Measurements from ENCODE around the gene KIAA0232.
"Not testable (repeated sequence)": the region's sequence is repeated elsewhere in the genome, so short reads cannot be mapped to it uniquely, and the experiment has no call there.

The KIAA0232 gene

DNA sequence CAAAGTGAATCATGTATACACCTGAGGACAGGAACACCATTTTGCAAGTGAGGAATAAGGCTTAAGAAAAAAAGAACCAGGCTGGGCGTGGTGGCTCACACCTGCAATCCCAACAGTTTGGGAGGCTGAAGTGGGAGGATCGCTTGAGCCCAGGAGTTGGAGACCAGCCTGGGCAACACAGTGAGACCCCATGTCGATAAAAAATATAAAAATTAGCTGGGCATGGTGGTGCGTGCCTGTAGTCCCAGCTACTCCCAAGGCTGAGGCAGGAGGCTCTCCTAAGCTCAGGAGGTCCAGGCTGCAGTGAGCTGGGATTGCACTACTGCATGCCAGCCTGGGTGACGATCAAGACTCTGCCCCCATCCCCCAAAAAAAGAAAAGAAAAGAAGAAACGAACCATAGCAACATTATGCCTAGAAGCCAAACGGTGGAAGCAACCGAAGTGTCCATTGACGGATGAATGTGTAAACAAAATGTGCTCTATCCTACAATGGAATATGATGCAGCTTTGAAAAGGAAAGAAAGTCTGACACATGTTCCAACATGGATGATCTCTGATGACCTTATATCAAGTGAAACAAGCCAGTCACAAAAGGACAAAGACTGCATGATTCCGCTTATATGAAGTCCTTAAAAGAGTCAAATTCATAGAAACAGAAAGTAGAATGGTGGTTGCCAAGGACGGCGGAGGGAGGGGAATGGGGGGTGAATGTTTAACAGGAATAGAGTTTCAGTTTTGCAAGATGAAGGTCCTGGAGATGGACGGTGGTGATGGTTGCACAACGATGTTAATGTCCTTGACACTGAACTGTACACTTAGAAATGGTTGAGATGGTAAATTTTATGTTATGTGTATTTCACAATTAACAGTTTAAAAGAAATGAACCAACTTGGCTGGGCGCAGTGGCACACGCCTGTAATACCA, 8.6 kb upstream of the KIAA0232 start:
- in situ Hi-C loops (cut with MboI; ENCODE audit: low sequenced_read_pairs) = no loop called here

DNA sequence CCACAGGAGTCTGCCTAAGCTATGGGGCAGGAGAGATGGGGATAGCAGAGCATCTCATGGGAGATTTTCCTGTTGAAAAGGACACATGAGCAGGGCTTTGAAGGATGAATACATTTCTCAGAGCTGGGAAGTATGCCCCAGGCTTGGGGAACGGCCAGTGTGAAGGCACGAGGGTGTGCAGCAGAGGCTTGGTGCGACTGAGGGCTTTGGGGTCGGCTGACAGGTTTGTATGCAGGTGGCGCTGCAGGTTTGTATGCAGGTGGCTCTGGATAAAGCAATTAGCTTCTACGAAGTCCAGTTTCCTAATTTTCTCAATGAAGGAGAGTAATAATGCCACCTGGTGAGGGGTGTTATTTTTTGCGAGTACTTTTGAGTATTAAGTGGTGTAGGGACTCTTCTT, 6.8 kb upstream of the KIAA0232 start:
- in situ Hi-C loops (cut with MboI; ENCODE audit: low sequenced_read_pairs) = no loop called here

DNA sequence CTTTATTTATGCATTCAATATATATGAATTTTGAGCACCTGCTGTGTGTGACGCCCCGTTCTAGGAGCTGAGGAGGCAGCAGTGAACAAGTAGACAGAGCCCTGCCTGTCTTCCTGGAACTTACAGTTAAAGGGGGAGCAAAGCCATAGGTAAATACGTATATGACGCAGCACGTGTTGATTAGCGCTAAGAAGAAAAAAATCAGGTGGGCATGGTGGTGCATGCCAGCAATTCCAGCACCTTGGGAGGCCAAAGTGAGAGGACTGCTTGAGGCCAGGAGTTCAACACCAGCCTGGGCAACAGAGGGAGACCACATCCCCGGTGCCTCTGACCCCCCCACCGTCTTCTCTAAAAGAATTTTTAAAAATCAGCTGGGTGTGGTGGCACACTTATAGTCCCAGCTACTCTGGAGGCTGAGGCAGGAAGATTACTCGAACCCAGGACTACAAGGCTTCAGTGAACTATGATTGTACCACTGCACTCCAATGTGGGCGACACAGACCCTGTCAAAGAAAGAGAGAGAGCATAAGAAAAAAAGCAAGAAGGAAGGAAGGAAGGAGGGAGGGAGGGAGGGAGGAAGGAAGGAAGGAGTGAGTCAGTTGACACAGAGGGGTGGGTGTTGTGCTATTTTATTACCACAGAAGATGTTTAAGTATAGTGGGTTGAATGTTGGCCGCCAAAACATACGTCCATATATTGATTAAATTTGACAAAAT, 5.4 kb upstream of the KIAA0232 start:
- in situ Hi-C loops (cut with MboI; ENCODE audit: low sequenced_read_pairs) = no loop called here

DNA sequence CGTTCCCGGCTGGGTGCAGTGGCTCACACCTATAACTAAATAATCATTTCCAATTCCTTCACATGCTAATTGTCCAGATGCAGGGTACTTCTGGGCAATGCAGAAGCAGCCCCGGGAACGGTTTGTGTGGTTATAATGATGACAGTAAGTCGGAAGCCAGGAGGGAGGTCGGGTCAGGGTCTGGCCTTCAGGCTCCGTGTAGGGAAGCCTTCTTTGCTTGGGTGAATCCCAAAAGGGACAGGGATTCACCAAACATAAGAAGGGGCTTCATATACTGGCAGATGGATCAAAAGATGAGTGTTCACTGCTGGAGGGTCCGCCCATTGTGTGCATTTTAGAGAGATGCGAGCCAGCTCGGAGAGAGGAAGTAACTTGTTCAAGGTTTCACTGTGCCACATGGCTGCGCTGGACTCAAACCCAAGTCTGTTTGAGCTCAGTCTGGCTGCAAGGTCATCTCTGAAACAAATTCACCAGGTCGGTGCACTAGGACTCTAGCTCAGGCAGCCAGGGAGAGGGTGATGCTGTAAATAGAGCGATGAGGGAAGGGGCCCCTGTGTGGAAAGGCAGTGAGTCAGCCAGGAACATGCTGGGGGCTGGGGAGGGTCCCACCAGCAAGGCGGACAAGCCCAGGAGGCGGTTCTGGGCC, 4.8 kb upstream of the KIAA0232 start:
- in situ Hi-C loops (cut with MboI; ENCODE audit: low sequenced_read_pairs) = no loop called here

DNA sequence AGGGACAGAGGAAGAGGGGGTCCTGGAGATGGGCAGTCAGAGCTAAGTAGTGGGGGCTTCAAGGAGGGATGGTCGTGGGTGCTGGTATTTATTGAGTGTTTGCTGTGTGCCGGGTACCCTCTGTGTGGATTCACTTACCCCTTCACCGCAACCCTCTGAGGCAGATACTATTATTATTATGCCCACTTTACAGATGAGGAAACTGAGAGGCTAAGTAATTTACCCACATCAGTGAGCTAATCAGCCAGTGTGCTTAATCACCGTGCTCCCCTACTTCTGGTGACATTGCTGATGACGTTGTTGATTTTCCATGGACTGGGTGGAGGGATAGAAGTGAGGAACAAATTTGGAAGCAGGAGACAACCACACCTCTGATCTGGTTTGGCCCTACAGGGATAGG, 4.1 kb upstream of the KIAA0232 start:
- in situ Hi-C loops (cut with MboI; ENCODE audit: low sequenced_read_pairs) = no loop called here

DNA sequence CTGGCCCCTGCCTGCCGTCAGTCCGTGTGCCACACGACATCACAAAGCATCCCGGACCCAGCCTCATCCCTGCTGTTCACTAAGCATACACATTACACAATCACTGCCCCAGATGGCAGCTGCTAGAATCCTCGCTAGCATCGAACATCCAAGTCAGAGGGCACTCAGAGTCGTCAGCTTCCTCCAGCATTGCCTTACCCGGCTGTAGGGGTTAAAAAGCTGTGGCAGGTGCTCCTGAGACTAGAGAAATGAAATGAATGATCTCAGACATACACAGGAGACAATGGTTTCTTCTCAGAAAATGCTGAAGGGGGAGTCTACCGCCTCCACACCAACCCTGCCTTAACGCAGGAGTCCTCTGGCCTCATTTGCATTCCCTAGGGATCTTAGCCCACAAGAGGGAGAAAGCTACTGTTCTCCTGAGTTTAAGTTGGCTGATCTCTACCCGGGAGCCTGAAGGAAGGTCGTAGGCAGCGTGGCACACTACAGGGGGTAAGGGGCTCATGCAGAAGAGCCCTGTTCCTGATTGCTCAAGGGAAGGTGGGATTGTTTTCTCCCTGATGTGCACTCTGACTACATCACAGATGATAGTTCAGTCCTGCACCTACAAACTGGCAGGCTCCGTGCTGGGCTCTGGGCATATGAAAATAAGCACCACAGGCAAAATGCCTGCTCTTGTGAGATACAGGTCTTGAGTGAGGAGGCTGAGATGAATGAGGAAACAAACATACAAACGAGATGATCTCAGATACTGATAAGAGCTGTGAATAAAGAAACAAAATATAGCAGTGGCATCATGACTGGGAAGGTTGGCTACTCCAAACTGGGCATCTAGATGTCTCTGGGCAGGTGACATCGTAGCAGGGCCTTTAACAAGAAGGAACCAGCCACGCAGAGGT, 2.6 kb upstream of the KIAA0232 start:
- in situ Hi-C loops (cut with MboI; ENCODE audit: low sequenced_read_pairs) = no loop called here

DNA sequence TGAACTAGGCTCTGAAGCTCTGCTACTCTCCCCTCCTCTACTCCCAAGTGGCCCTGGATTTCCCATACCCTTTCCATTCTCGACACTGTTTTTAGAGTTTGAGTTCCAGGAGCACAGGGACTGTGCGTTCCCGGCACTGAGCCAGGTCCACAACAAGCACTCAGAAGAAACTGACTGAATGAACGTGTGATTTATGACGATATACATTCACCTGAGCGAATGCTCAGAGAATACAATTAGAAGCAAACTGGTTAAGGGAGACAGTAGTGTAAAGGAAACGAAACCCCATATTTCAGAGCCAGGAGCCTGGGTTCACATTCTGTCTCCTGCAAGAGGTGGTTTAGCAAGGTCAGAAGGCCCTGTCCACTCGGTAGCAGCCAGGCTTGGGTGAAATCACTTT, 1.4 kb upstream of the KIAA0232 start:
- in situ Hi-C loops (cut with MboI; ENCODE audit: low sequenced_read_pairs) = no loop called here

DNA sequence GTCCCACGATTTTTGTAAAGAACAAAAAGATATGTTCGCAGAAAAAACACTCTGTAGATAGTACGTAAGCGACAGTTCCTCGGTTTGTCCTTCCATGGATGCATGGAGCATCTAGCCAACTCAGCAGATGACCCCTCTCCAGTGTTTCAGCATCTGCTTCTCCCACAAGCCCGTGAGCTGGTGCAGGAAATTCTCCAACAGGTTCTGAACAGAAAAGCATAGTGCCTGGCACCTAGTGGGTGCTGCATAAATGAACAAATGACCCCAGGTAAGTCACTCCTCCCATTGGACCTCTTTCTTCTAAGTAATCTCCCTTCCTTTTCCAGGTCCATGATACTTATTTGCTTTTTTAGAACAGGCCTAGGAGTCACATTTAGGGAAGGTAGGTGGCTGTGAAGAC, 966 bp upstream of the KIAA0232 start:
- in situ Hi-C loops (cut with MboI; ENCODE audit: low sequenced_read_pairs) = no loop called here

DNA sequence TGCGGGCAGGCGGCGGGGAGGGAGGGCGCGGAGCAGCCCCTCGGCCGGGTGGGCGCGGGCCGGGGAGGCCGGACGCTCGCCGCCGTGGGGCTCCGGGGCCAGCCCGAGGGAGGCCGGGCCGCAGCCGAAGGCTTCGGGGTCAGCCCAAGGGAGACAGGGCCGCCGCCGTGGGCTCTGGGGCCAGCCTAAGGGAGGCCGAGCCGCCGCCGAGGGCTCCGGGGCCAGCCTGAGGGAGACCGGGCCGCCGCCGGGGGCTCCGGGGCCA, 251 bp downstream of the KIAA0232 start:
- in situ Hi-C loops (cut with MboI; ENCODE audit: low sequenced_read_pairs) = no loop called here

DNA sequence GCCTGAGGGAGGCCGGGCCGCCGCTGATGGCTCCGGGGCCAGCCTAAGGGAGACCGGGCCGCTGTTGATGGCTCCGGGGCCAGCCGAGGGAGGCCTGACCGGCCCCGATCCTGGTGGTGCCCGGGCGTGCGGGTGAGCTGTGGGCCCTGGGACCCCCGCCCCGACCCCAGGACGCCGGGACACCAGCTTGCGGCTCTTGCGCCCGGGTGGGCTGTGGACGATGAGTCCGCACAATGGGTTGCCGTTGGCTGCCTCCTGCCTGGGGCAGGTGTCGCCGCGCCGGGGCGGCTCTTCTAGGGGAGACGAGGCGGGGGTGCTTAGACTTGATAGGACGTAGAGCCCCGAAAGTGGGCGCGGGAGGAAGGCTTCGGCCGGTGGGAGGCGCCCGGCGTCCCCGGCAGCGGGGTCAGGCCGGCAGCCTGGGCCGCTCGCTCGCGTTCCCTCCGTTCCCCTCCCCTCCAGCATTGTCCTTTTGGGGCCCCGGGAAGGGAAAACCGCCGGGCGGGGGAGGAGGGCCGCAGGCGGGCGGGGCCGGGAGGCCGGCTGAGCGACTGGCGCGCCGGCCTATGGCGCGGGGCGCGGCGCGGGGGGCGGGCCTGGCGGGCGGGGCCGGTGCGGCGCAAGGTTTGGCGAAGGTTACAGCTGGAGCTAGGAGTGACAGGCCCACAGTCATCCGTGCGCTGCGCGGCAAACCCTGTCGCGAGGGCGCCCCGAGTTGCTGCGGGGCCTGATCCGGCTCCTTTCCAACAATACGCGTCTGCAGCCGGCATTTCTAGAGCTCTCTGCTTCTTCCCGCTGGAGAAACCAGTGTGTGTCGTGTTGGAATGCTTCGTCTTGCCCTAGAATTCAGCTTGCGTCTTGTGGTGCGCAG, 819 bp downstream of the KIAA0232 start:
- in situ Hi-C loops (cut with MboI; ENCODE audit: low sequenced_read_pairs) = no loop called here

DNA sequence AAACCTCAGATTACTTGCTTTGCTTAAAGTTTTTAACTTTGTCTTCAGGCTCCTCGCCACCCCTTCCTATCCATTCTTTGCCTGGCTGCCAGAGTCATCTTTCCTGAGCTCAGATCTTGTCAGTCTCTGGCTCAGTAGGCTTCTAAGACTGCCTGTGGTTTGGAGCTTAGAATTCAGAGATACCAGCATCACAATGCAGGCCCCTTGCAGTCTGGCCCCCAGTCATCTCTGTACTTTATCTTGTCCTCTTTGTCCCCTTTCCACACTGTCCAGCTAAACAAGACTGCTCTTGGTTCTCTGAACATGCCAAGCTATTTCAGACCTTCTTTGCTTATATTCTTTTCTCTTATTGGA, 3.0 kb downstream of the KIAA0232 start:
- in situ Hi-C loops (cut with MboI; ENCODE audit: low sequenced_read_pairs) = no loop called here

DNA sequence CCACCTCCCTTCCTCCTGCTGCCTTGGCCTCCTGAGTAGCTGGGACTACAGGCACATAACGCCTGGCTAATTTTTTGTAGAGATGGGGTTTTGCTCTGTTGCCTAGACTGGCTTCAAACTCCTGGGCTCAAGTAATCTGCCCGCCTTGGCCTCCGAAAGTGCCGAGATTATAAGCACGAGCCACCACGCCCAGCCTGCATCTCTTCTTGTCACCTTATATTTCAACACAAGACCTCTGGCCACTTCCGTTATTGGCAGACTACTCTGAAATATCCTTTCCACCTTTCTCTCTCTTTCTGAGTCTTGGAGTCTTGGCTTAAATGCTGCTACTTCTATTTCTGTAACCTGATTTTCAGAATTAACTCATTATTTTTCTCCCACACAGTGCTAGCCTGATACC, 5.6 kb downstream of the KIAA0232 start:
- in situ Hi-C loops (cut with MboI; ENCODE audit: low sequenced_read_pairs) = no loop called here

DNA sequence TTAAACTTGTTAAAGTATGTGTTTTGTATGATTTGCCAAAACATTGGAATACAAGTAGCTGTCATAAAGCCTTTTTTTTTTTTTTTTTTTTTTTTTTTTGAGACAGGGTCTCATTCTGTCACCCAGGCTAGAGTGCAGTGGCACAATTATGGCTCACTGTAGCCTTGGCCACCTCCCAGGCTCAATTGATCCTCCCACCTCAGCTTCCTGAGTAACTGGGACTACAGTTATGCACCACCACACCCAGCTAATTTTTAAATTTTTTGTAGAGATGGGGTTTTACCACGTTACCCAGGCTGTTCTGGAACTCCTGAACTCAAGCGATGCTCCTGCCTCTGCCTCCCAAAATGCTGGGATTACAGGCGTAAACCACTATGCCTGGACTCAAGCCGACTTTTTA, 8.7 kb downstream of the KIAA0232 start:
- in situ Hi-C loops (cut with MboI; ENCODE audit: low sequenced_read_pairs) = not testable (repeated sequence)

DNA sequence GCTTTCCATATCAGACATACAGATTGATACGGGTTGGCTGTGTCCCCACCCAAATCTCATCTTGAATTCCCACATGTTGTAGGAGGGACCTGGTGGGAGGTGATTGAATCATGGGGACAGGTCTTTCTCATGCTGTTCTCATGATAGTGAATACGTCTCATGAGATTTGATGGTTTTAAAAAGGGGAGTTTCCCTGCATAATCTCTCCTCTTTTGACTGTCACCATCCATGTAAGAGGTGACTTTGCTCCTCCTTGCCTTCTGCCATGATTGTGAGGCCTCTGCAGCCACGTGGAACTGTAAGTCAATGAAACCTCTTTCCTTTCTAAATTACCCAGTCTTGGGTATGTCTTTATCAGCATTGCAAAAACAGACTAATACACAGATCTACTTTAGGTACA, 9.3 kb downstream of the KIAA0232 start:
- in situ Hi-C loops (cut with MboI; ENCODE audit: low sequenced_read_pairs) = not testable (repeated sequence)

DNA sequence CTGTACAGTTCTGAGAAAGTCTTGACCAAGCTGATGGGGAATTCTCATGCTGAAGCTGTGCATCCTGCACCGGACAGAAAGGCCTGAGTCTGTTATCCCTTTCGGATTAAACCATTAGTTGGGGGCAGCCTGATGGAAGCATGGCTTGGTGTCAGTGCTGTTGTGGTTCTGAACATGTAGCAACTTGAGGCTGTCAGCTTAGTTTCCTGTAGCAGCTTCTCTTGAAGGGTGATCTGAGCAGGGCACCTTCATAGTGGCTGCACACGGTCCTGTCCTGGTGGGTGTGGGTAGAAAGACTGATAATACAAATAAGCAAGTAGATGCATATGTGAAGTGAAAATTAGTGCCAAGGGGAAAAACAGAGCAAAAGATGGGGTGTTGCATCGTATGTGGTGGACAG, 11.7 kb downstream of the KIAA0232 start:
- in situ Hi-C loops (cut with MboI; ENCODE audit: low sequenced_read_pairs) = no loop called here

DNA sequence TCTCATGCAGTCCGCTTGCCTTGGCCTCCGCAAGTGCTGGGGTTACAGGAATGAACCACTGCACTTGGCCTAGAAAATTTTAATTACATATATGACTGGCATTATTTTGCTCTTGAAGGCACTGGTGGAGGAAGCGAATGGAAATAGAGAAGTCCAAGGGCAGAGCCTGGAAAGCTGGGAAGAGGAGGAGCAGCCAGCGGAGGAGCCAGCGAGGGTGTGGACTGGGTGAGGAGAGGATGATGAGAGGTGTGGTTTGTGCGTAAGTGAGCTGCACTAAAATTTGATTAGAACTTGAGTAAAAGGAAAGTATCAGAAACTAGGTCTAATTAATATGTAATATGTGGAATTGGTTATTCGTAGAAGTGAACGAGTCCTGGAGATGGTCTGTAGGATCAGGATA, 13.3 kb downstream of the KIAA0232 start:
- in situ Hi-C loops (cut with MboI; ENCODE audit: low sequenced_read_pairs) = no loop called here

DNA sequence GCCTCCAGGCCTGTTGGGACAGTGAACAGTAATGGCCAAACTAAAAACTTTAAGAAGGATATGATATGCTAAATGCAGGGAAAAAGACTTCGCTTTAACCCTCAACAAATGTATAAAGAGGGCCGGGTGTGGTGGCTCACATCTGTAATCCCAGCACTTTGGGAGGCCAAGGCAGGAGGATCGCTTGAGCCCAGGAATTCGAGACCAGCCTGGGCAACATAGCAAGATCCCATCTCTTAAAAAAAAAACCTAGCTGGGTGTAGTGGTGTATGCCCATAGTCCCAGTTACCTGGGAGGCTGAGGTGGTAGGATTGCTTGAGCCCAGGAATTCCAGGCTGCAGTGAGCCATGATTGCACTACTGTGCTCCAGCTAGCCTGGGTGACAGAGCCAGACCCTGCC, 14.8 kb downstream of the KIAA0232 start:
- in situ Hi-C loops (cut with MboI; ENCODE audit: low sequenced_read_pairs) = not testable (repeated sequence)

DNA sequence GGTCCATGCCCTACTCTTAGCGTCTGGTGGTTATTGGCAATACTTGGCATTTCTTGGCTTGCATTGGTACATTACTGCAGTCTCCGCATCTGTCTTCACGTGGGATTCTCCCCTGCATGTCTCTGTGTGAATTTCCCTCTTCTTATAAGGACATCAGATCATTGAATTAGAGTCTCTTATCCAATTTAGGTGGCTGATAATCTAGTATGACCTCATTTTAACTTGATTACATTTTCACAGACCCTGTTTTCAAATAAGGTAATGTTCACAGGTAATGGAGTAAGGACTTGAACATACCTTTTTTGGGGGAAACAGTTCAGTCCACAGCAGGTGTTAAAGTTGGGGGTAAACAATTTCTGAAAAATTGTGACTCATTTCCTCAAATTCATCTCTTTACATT, 16.6 kb downstream of the KIAA0232 start:
- in situ Hi-C loops (cut with MboI; ENCODE audit: low sequenced_read_pairs) = no loop called here

DNA sequence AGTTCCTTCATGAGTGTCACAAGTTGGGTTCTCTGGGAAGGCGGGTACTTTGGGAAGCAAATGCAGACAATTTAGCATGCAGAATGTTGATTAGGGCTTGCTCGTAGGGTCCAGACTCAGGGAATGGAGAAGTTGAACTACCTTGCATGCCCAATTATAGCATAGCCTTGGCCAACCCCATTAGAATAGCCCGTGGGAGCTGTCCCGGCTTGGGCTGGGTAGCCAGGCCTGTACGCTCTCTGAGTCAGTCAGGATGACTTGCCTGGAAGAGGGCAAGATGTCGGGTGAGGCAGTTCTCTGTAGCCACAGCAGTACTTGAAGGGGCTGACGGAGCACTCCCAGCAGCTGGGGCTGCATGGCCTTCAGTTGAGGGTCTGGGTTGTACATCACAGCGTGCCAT, 19.5 kb downstream of the KIAA0232 start:
- in situ Hi-C loops (cut with MboI; ENCODE audit: low sequenced_read_pairs) = no loop called here

DNA sequence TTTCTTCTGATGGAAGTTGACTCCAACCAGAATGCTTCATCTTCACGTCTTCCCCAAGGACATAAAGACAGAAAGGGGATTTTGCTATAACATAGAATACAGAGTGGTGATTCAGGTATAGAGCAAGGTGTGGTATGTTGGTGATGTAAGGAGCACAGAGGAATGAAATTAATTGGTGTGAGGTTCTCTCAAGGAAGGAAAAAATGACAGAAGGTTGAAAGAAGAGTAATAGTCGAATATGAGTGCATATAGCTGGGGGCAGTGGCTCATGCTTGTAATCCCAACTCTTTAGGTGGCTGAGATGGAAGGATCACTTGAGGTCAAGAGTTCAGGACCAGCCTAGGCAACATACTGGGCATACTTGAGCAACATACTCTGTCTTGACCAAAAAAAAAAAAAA, 20.1 kb downstream of the KIAA0232 start:
- in situ Hi-C loops (cut with MboI; ENCODE audit: low sequenced_read_pairs) = no loop called here
